Ovary (tissue), 9 donors: Measurements from ENCODE around the gene MRPS2. TPM values are rescaled to one million over a fixed set of nuclear protein-coding genes. Genes with fewer than 3 reads are reported as not detected.
"Not testable (repeated sequence)": the region's sequence is repeated elsewhere in the genome, so short reads cannot be mapped to it uniquely, and the experiment has no call there.

Experiments used
- DNase-seq, 5 donors: peaks; one replicate each; pipeline ENCODE4 v3.0.0-alpha.2; 2019 to 2020
- H3K27ac ChIP-seq, 2 donors: fragments of 200-600 bp; one replicate each; pipeline versions ENCODE4 v1.5.1 to v1.8.0; 2019 to 2022
- H3K27me3 ChIP-seq: fragments of 200-600 bp; one replicate; pipeline ENCODE4 v1.8.0; 2022
- H3K36me3 ChIP-seq: fragments of 200-600 bp; sonication (generic); one replicate; pipeline ENCODE4 v1.5.1; 2019
- H3K4me1 ChIP-seq: one replicate; pipeline ENCODE4 v1.8.1; 2013; ENCODE audit warnings: mild to moderate bottlenecking, moderate library complexity; ENCODE audit not compliant: insufficient read depth
- H3K4me3 ChIP-seq: fragments of 200-600 bp; sonication (generic); one replicate; pipeline ENCODE4 v1.5.1; 2017
- H3K9me3 ChIP-seq, 2 donors: fragments of 200-600 bp in 1 of 2; sonication (generic) in 1 of 2; one replicate each; pipeline versions ENCODE4 v1.5.1 to v1.8.1; 2013 to 2019; ENCODE audit warnings: mild to moderate bottlenecking in 1 of 2, moderate library complexity in 1 of 2
- CTCF ChIP-seq, 3 donors: fragments of 450-650 bp in 2 of 3; fragments of 200-600 bp in 1 of 3; IDR thresholded peaks; one replicate each; pipeline versions ENCODE4 v1.5.1 to v1.8.0; 2016 to 2022; ENCODE audit warnings: antibody characterized with exemption in 3 of 3, mild to moderate bottlenecking in 1 of 3
- EP300 ChIP-seq: sonication (generic); formaldehyde crosslinking; IDR thresholded peaks from one replicate; pipeline ENCODE4 v1.6.1; 2017; ENCODE audit warnings: antibody characterized with exemption
- POLR2A ChIP-seq: fragments of 450-650 bp; IDR thresholded peaks from one replicate; pipeline ENCODE4 v1.6.1; 2017; ENCODE audit warnings: antibody characterized with exemption, mild to moderate bottlenecking, moderate library complexity
- WGBS, 3 donors: extraction: QIAGEN DNeasy Blood & Tissue Kit in 1 of 3; methylation state at CpG; one replicate each; pipeline versions ENCODE4 v1.1.5 to v1.1.7; 2013 to 2017; 5-methylcytosine and 5-hydroxymethylcytosine counted together
- intact Hi-C, 4 donors: fragments of 100-400 bp; cut with DNase I; formaldehyde crosslinking; loops; one replicate each; pipeline versions ENCODE4 v1.11.0 to v1.15.1; 2022 to 2023
- polyA plus RNA-seq, 2 donors: library from polyadenylated mRNA; stranded (reverse); fragments of 200-250 nt in 1 of 2; fragments of 350-450 nt in 1 of 2; fragmentation: Illumina TruSeq in 1 of 2; extraction: RNeasy Lipid Tissue Mini Kit (QIAGEN cat#74804) in 1 of 2; gene quantifications; one replicate each; pipeline ENCODE4 v1.2.3, GENCODE V29; 2013 to 2014
- total RNA-seq, 7 donors: library from RNA; depleted of rRNA in 2 of 7; stranded (reverse); fragments of >200 nt in 2 of 7; fragmentation: NEBNext Ultra II Directional in 3 of 7; extraction: Animal tissue kit (Norgen Biotek cat#: 25700) in 3 of 7; gene quantifications; one replicate each; pipeline versions ENCODE4 v1.1.0 to v1.2.4, GENCODE V29; 2016 to 2023
- donor health status: DM: no; HTN: no; CAD: no; lungs with moderate emphysema.
- donor health status: DM: no; HTN: no; CAD: no.
- donor health status: Bipolar disorder and iron deficiency.
- donor health status: DM: yes; HTN: yes; CAD: no.
- donor health status: DM: no; HTN: no; CAD: no.
- donor health status: DM: yes; HTN: yes; CAD: no.

Gene MRPS2
- total and polyA plus RNA-seq, 9 donors, result 9.7 to 53.2 (median 30.4) TPM

GRCh38 chr9:135531096-135531495, 30.6 kb downstream of the MRPS2 start:
- Histone ChIP-seq H3K36me3 (no peaks in the 10 kb centered on the region), H3K4me1 (no peaks in the 10 kb centered on the region), H3K27me3 (no peaks in the 10 kb centered on the region), H3K4me3 (no peak overlapping the region), H3K9me3 (no peaks in the 10 kb centered on the region), H3K27ac (no peak overlapping the region)
- TF ChIP-seq POLR2A (no peak), CTCF (IDR thresholded peaks at IDR 0.05) (no peak), EP300 (no peak)
- intact Hi-C loops, result loop anchor here in 1 of 4 donors (10.0 kb wide), 1 partner anchor 1054 kb away; no protein-coding TSS in a partner anchor
- 90 to 92% (median 91%) methylated on average over 10 of the region's 10 CpGs for WGBS, 3 donors
- no peak for DNase-seq

- TF ChIP-seq CTCF (IDR thresholded peaks at IDR 0.05), result no peak
- no peak for TF ChIP-seq EP300
- no peak for TF ChIP-seq POLR2A
- no peak overlapping the region for H3K4me3 ChIP-seq
- no peaks in the 10 kb centered on the region for H3K27me3 ChIP-seq
- H3K4me1 ChIP-seq, result no peaks in the 10 kb centered on the region
- 91 to 93% (median 91%) methylated on average over 3 of the region's 3 CpGs for WGBS, 3 donors
- H3K9me3 ChIP-seq, result no peaks in the 10 kb centered on the region
- H3K27ac ChIP-seq, result no peak overlapping the region
- no peaks in the 10 kb centered on the region for H3K36me3 ChIP-seq
- intact Hi-C loops, result loop anchor here in 1 of 4 donors (10.0 kb wide), 1 partner anchor 1052 kb away; no protein-coding TSS in a partner anchor
- no peak for DNase-seq
Measured at GRCh38 chr9:135533113-135533512, 32.6 kb downstream of the MRPS2 start.

GRCh38 chr9:135533674-135534073, 33.2 kb downstream of the MRPS2 start:
- intact Hi-C loops, result loop anchor here in 1 of 4 donors (10.0 kb wide), 1 partner anchor 1051 kb away; no protein-coding TSS in a partner anchor
- H3K4me1 ChIP-seq, result no peaks in the 10 kb centered on the region
- TF ChIP-seq POLR2A (no peak), CTCF (IDR thresholded peaks at IDR 0.05) (no peak), EP300 (no peak)
- H3K9me3 ChIP-seq, result no peaks in the 10 kb centered on the region
- DNase-seq, result peak in 1 of 5 donors; percentile 1
- WGBS, 3 donors, result 88 to 91% (median 89%) methylated on average over 12 of the region's 12 CpGs
- no peaks in the 10 kb centered on the region for H3K27me3 ChIP-seq
- H3K27ac ChIP-seq, result no peak overlapping the region
- no peaks in the 10 kb centered on the region for H3K36me3 ChIP-seq
- H3K4me3 ChIP-seq, result no peak overlapping the region

- WGBS, 3 donors, result 39 to 48% (median 44%) methylated on average over 10 of the region's 10 CpGs
- not testable (repeated sequence) for H3K27ac ChIP-seq, H3K36me3 ChIP-seq, H3K4me1 ChIP-seq, H3K9me3 ChIP-seq, H3K4me3 ChIP-seq, H3K27me3 ChIP-seq
- intact Hi-C loops, result loop anchor here in 1 of 4 donors (10.0 kb wide), 1 partner anchor 1051 kb away; no protein-coding TSS in a partner anchor
- peak in 1 of 5 donors; percentile 2 for DNase-seq
Measured at GRCh38 chr9:135534192-135534711, 33.8 kb downstream of the MRPS2 start.

- peak in 1 of 5 donors; percentile 2 for DNase-seq
- H3K9me3 ChIP-seq, H3K27ac ChIP-seq, H3K4me3 ChIP-seq, H3K27me3 ChIP-seq, H3K36me3 ChIP-seq, H3K4me1 ChIP-seq: not testable (repeated sequence)
- WGBS, 3 donors, result 66 to 77% (median 72%) methylated on average over 4 of the region's 4 CpGs
- intact Hi-C loops, result loop anchor here in 1 of 4 donors (10.0 kb wide), 1 partner anchor 1050 kb away; no protein-coding TSS in a partner anchor
Measured at GRCh38 chr9:135534826-135535225, 34.3 kb downstream of the MRPS2 start.

- DNase-seq, H3K36me3 ChIP-seq, H3K4me3 ChIP-seq, H3K27me3 ChIP-seq, H3K27ac ChIP-seq, H3K4me1 ChIP-seq, H3K9me3 ChIP-seq: not testable (repeated sequence)
- WGBS, 3 donors, result 78 to 86% (median 83%) methylated on average over 9 to 13 of the region's 13 CpGs
- intact Hi-C loops, result loop anchor here in 1 of 4 donors (10.0 kb wide), 1 partner anchor 1049 kb away; no protein-coding TSS in a partner anchor
Measured at GRCh38 chr9:135535631-135536030, 35.1 kb downstream of the MRPS2 start.
